B cell (primary cell): Measurements from ENCODE around the gene DPYD. TPM values are rescaled to one million over a fixed set of nuclear protein-coding genes. Genes with fewer than 3 reads are reported as not detected.

Source experiments
- ATAC-seq: fragments of 200-7000 bp; cut with Tn5 transposase; one replicate; pipeline ENCODE4 v1.10.0; 2021; ENCODE audit warnings: low read depth, mild to moderate bottlenecking, moderate number of reproducible peaks, moderate library complexity
- CTCF ChIA-PET: fragments of 350-600 bp; sonication (Branson Sonifier 250); formaldehyde crosslinking; loops from one replicate; lab custom pipeline; 2021; ENCODE audit warnings: antibody characterized with exemption, inconsistent platforms; lab: Charles Lee
- POLR2A ChIA-PET: fragments of 350-600 bp; sonication (Branson Sonifier 250); formaldehyde crosslinking; loops from one replicate; lab custom pipeline; 2021; ENCODE audit warnings: antibody characterized with exemption; lab: Charles Lee
- DNase-seq: peaks from one replicate; pipeline ENCODE4 v3.0.0; 2013
- H2AFZ ChIP-seq: 2 replicates; pipeline ENCODE4 v1.6.1; 2012; ENCODE audit warnings: mild to moderate bottlenecking, low read depth, low read length; ENCODE audit not compliant: insufficient read depth, poor library complexity, severe bottlenecking
- H3K27ac ChIP-seq, 2 donors: 1 replicate in 1 of 2; 2 replicates in 1 of 2; pipeline ENCODE4 v1.5.1; 2012 to 2013; ENCODE audit warnings: low read length in 2 of 2, mild to moderate bottlenecking in 2 of 2, moderate library complexity in 1 of 2
- H3K27me3 ChIP-seq, 4 experiments: fragments of 200-600 bp in 1 of 4; sonication (generic) in 1 of 4; replicated peaks in 1 of 4; 1 replicate in 2 of 4; 2 replicates in 2 of 4; pipeline versions ENCODE4 v1.6.1 to v1.7.0; 2013 to 2016; ENCODE audit warnings: low read length in 3 of 4, mild to moderate bottlenecking in 2 of 4, mixed read lengths in 1 of 4, moderate library complexity in 1 of 4; ENCODE audit not compliant: insufficient read depth in 4 of 4, control insufficient read depth in 3 of 4; ENCODE audit errors: control extremely low read depth in 1 of 4
- H3K36me3 ChIP-seq, 2 experiments: replicated peaks in 1 of 2; 1 replicate in 1 of 2; 2 replicates in 1 of 2; pipeline versions ENCODE4 v1.6.1 to v1.7.1; 2013; ENCODE audit warnings: low read length in 1 of 2; ENCODE audit not compliant: insufficient read depth in 2 of 2, control insufficient read depth in 1 of 2; ENCODE audit errors: control extremely low read depth in 1 of 2, extremely low read depth in 1 of 2
- H3K4me1 ChIP-seq, 2 donors: fragments of 200-600 bp in 1 of 2; sonication (generic) in 1 of 2; 1 replicate in 1 of 2; 2 replicates in 1 of 2; pipeline versions ENCODE4 v1.5.1 to v1.6.1; 2013 to 2017; ENCODE audit warnings: low read length in 2 of 2; ENCODE audit not compliant: control insufficient read depth in 2 of 2, insufficient read depth in 2 of 2
- H3K4me2 ChIP-seq: replicated peaks from 2 replicates; pipeline ENCODE3; 2012; ENCODE audit warnings: mild to moderate bottlenecking, low read depth, low read length; ENCODE audit not compliant: poor library complexity, severe bottlenecking
- H3K4me3 ChIP-seq, 5 experiments: fragments of 200-600 bp in 1 of 5; sonication (generic) in 1 of 5; 1 replicate in 3 of 5; 2 replicates in 2 of 5; pipeline versions ENCODE4 v1.5.1 to v1.7.0; 2011 to 2016; ENCODE audit warnings: low read length in 4 of 5, mild to moderate bottlenecking in 4 of 5, low read depth in 2 of 5, control low read depth in 1 of 5, moderate library complexity in 1 of 5; ENCODE audit not compliant: insufficient read depth in 1 of 5; ENCODE audit errors: control extremely low read depth in 1 of 5, extremely low read depth in 1 of 5
- H3K79me2 ChIP-seq: fragments of 200-600 bp; sonication (generic); one replicate; pipeline ENCODE4 v1.6.0; 2016; ENCODE audit warnings: low read length; ENCODE audit not compliant: control insufficient read depth, insufficient read depth
- H3K9ac ChIP-seq: fragments of 200-600 bp; sonication (generic); 2 replicates; pipeline ENCODE4 v1.6.1; 2017; ENCODE audit warnings: mild to moderate bottlenecking, low read length, moderate library complexity
- H3K9me3 ChIP-seq, 3 donors: one replicate each; pipeline versions ENCODE4 v1.6.1 to v1.7.1; 2013; ENCODE audit warnings: low read length in 2 of 3; ENCODE audit not compliant: control insufficient read depth in 2 of 3, insufficient read depth in 1 of 3; ENCODE audit errors: control extremely low read depth in 1 of 3
- H4K20me1 ChIP-seq: 2 replicates; pipeline ENCODE4 v1.6.0; 2012; ENCODE audit warnings: mild to moderate bottlenecking, low read length; ENCODE audit not compliant: insufficient read depth, control insufficient read depth, poor library complexity, severe bottlenecking
- H3K27ac Mint-ChIP-seq: one replicate; pipeline ENCODE4 v1.8.0; 2021; ENCODE audit warnings: mixed read lengths
- H3K27me3 Mint-ChIP-seq: one replicate; pipeline ENCODE4 v1.8.0; 2021; ENCODE audit warnings: mixed read lengths
- H3K4me1 Mint-ChIP-seq: one replicate; pipeline ENCODE4 v1.8.0; 2021; ENCODE audit warnings: mixed read lengths
- H3K4me3 Mint-ChIP-seq: one replicate; pipeline ENCODE4 v1.8.0; 2021; ENCODE audit warnings: mixed read lengths
- H3K9me3 Mint-ChIP-seq: one replicate; pipeline ENCODE4 v1.8.0; 2022; ENCODE audit warnings: mixed read lengths; ENCODE audit not compliant: insufficient read depth
- EZH2 ChIP-seq: IDR thresholded peaks from 2 replicates; pipeline ENCODE4 v1.6.1; 2012; ENCODE audit warnings: borderline replicate concordance, low read depth, mild to moderate bottlenecking, moderate library complexity, low read length; ENCODE audit not compliant: insufficient read depth, poor library complexity, severe bottlenecking
- WGBS: methylation state at CpG from one replicate; pipeline ENCODE4 v1.1.5; 2013; ENCODE audit warnings: missing lambda C conversion rate; ENCODE audit not compliant: insufficient coverage; 5-methylcytosine and 5-hydroxymethylcytosine counted together
- intact Hi-C: fragments of 100-400 bp; cut with micrococcal nuclease; formaldehyde crosslinking; loops from one replicate; pipeline ENCODE4 v1.10.0; 2022
- polyA plus RNA-seq: library from polyadenylated mRNA; depleted of rRNA; stranded (reverse); fragments of >200 nt; gene quantifications from 2 replicates; pipeline ENCODE4 v1.2.3, GENCODE V29; 2012
- total RNA-seq, 2 donors: library from RNA; stranded (reverse); fragments of 120-200 nt in 1 of 2; gene quantifications; 1 replicate in 1 of 2; 2 replicates in 1 of 2; pipeline versions ENCODE4 v1.2.3 to v1.2.4, GENCODE V29; 2013 to 2022
- TF ChIP-seq, protein P1 (sequence below): fragments of 200-600 bp; IDR thresholded peaks from one replicate; pipeline ENCODE4 v1.8.0; 2022; ENCODE audit warnings: antibody characterized with exemption, mild to moderate bottlenecking

Gene DPYD
- total and polyA plus RNA-seq, 2 donors (not counting 1 experiment from before 2014, with no cell fraction given): 4.2 to 19.0 TPM

DNA sequence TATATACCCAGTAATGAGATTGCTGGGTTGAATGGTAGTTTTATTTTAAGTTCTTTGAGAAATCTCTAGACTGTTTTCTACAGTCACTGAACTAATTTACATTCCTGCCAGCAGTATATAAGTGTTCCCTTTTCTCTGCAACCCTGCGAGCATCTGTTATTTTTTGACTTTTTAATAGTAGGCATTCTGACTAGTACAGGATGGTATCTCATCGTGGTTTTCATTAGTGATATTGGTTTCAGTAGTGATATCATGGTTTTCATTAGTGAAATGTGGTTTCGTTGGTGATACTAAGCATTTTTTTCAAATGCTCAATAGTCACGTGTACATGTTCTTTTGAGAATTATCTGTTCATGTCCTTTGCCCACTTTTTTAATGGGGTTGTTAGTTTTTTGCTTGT, 882.4 kb downstream of the DPYD start:
- POLR2A ChIA-PET: no interaction called here
- DNase-seq (no peak), ATAC-seq (no peak)
- Histone ChIP-seq H3K27me3 (no peaks in the 10 kb centered on the region), H3K27ac (no peak overlapping the region), H3K9me3 (peaks cover 0 to 3% (median 0%) of the 10 kb centered on the region in 3 donors), H3K4me3 (no peak overlapping the region), H4K20me1 (no peaks in the 10 kb centered on the region), H3K36me3 (no peaks in the 10 kb centered on the region), H3K4me2 (no peak overlapping the region), H2AFZ (no peak overlapping the region), H3K79me2 (no peaks in the 10 kb centered on the region), H3K4me1 (no peaks in the 10 kb centered on the region), H3K9ac (no peak overlapping the region)
- no peak overlapping the region for H3K27ac Mint-ChIP-seq
- TF ChIP-seq, protein P1, sequence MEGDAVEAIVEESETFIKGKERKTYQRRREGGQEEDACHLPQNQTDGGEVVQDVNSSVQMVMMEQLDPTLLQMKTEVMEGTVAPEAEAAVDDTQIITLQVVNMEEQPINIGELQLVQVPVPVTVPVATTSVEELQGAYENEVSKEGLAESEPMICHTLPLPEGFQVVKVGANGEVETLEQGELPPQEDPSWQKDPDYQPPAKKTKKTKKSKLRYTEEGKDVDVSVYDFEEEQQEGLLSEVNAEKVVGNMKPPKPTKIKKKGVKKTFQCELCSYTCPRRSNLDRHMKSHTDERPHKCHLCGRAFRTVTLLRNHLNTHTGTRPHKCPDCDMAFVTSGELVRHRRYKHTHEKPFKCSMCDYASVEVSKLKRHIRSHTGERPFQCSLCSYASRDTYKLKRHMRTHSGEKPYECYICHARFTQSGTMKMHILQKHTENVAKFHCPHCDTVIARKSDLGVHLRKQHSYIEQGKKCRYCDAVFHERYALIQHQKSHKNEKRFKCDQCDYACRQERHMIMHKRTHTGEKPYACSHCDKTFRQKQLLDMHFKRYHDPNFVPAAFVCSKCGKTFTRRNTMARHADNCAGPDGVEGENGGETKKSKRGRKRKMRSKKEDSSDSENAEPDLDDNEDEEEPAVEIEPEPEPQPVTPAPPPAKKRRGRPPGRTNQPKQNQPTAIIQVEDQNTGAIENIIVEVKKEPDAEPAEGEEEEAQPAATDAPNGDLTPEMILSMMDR: no peak
- no peak for TF ChIP-seq EZH2
- no peaks in the 10 kb centered on the region for H3K27me3 Mint-ChIP-seq
- no peak overlapping the region for H3K4me3 Mint-ChIP-seq
- peaks cover 6% of the 10 kb centered on the region for H3K9me3 Mint-ChIP-seq
- CTCF ChIA-PET: no interaction called here
- intact Hi-C loops: no loop called here
- 63% methylated on average over 3 of the region's 4 CpGs for WGBS
- H3K4me1 Mint-ChIP-seq: no peaks in the 10 kb centered on the region

DNA sequence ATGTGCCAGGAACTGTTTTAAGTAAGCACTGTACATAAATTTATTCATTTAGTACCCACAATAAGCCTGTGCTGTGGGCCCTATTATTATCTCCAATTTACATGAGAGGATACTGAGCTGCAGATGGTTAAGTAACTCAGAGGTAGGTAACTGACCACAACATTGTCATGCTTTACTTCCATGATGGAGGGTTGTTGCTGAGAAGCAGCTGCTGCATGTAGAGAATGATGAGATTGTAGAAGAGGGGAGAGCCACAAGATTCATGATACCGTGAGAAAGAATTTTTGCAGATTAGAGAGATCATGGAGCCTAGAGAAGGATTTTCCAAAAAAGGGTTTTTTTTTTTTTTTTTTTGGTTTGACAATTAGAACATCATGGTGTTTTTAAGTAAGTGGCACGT, 886.2 kb downstream of the DPYD start:
- H3K36me3 ChIP-seq: no peaks in the 10 kb centered on the region
- H3K9me3 ChIP-seq: peaks cover 0 to 4% (median 0%) of the 10 kb centered on the region in 3 donors
- ATAC-seq: no peak
- H3K9me3 Mint-ChIP-seq: peaks cover 6% of the 10 kb centered on the region
- no peak overlapping the region for H3K4me2 ChIP-seq
- H3K27me3 ChIP-seq: no peaks in the 10 kb centered on the region
- 50% methylated on average over 1 of the region's 2 CpGs for WGBS
- no peaks in the 10 kb centered on the region for H4K20me1 ChIP-seq
- H3K4me1 Mint-ChIP-seq: no peaks in the 10 kb centered on the region
- no peak overlapping the region for H3K4me3 ChIP-seq
- POLR2A ChIA-PET: no interaction called here
- TF ChIP-seq EZH2: no peak
- TF ChIP-seq, protein P1: no peak
- no peaks in the 10 kb centered on the region for H3K27me3 Mint-ChIP-seq
- no peak overlapping the region for H3K9ac ChIP-seq
- H3K4me3 Mint-ChIP-seq: no peak overlapping the region
- no peak for DNase-seq
- H3K4me1 ChIP-seq: no peaks in the 10 kb centered on the region
- H3K79me2 ChIP-seq: no peaks in the 10 kb centered on the region
- no peak overlapping the region for H2AFZ ChIP-seq
- no peak overlapping the region for H3K27ac Mint-ChIP-seq
- CTCF ChIA-PET: no interaction called here
- no peak overlapping the region for H3K27ac ChIP-seq
- intact Hi-C loops: no loop called here
